SU-DHL-6 (cell line): ENCODE data around the gene SBNO2.

Source experiments
- H2AFZ ChIP-seq: fragments of 200-600 bp; sonication (generic); 2 replicates; pipeline ENCODE4 v1.6.1; 2014; ENCODE audit warnings: low read depth, mild to moderate bottlenecking, moderate library complexity, mixed read lengths, antibody characterized with exemption, low read length; ENCODE audit not compliant: severe bottlenecking
- H3F3A ChIP-seq: fragments of 200-600 bp; shearing (Covaris generic); 2 replicates; pipeline ENCODE4 v1.6.0; 2016; ENCODE audit warnings: antibody characterized with exemption, mild to moderate bottlenecking; ENCODE audit not compliant: insufficient read depth
- H3K27ac ChIP-seq: fragments of 200-600 bp; sonication (generic); 2 replicates; pipeline ENCODE4 v1.5.1; 2016; ENCODE audit warnings: low read depth, mild to moderate bottlenecking, low read length, moderate library complexity, mixed read lengths
- H3K27me3 ChIP-seq: fragments of 200-600 bp; sonication (generic), shearing (Covaris generic); 2 replicates; pipeline ENCODE4 v1.6.0; 2014; ENCODE audit warnings: mild to moderate bottlenecking, low read length
- H3K36me3 ChIP-seq: fragments of 200-600 bp; sonication (generic); 2 replicates; pipeline ENCODE4 v1.6.1; 2014; ENCODE audit warnings: mild to moderate bottlenecking, low read length, mixed read lengths
- H3K4me2 ChIP-seq: fragments of 300-600, 200-600 bp; shearing (Covaris generic), sonication (generic); 2 replicates; pipeline ENCODE4 v1.6.0; 2014; ENCODE audit warnings: low read length, low read depth, mild to moderate bottlenecking; ENCODE audit not compliant: poor library complexity, severe bottlenecking
- H3K4me3 ChIP-seq: fragments of 200-600 bp; sonication (generic); 2 replicates; pipeline ENCODE4 v1.5.1; 2014; ENCODE audit warnings: antibody characterized with exemption, low read length, mild to moderate bottlenecking, mixed read lengths; ENCODE audit not compliant: insufficient read depth, poor library complexity, severe bottlenecking
- H3K79me2 ChIP-seq: fragments of 200-600 bp; sonication (generic); 2 replicates; pipeline ENCODE4 v1.6.1; 2014; ENCODE audit warnings: mild to moderate bottlenecking, low read length, moderate library complexity; ENCODE audit not compliant: insufficient read depth
- H3K9ac ChIP-seq: fragments of 200-600 bp; sonication (generic); 2 replicates; pipeline ENCODE4 v1.7.0; 2014; ENCODE audit warnings: mild to moderate bottlenecking, low read length
- H3K9me2 ChIP-seq: fragments of 200-600 bp; sonication (generic); replicated peaks from 2 replicates; pipeline ENCODE4 v1.6.1; 2014; ENCODE audit warnings: low read length; ENCODE audit not compliant: insufficient read depth
- H3K9me3 ChIP-seq: fragments of 200-600 bp; sonication (generic); 2 replicates; pipeline ENCODE4 v1.6.1; 2014; ENCODE audit warnings: low read length, mixed read lengths; ENCODE audit not compliant: insufficient read depth
- H4K20me1 ChIP-seq: fragments of 200-600 bp; sonication (generic); 2 replicates; pipeline ENCODE4 v1.6.1; 2014; ENCODE audit warnings: low read depth, mild to moderate bottlenecking, antibody characterized with exemption, low read length, moderate library complexity, mixed read lengths
- EZH2phosphoT487 ChIP-seq: fragments of 200-600 bp; sonication (generic), shearing (Covaris generic); conservative IDR thresholded peaks from 2 replicates; pipeline ENCODE4 v1.6.1; 2018; ENCODE audit warnings: mild to moderate bottlenecking, antibody characterized with exemption, low read length, moderate library complexity, mixed read lengths
- TF ChIP-seq, protein P1 (sequence below): fragments of 200-600 bp; sonication (generic); IDR thresholded peaks from one replicate; pipeline ENCODE4 v1.5.1; 2017; ENCODE audit warnings: antibody characterized with exemption, mild to moderate bottlenecking, low read length, moderate library complexity; ENCODE audit not compliant: insufficient read depth, poor library complexity, severe bottlenecking

The SBNO2 gene

DNA sequence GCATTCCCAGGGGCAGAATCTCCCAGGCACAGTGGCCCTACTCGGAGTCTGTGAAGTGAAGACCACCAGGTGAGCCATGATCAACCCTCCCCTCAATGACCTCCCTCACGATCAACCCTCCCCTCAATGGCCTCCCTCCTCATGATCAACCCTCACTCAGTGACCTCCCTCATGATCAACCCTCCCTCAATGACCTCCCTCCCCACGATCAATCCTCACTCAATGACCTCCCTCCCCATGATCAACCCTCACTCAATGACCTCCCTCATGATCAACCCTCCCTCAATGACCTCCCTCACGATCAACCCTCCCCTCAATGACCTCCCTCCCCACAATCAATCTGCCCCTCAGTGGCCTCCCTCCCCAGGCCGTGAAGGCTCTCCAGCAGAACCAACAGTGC lies 32.1 kb downstream of the SBNO2 start:
- Histone ChIP-seq H3K4me3 (no peak overlapping the region), H2AFZ (no peak overlapping the region), H3K27ac (no peak overlapping the region), H3K4me2 (no peak overlapping the region), H3K9me2 (no peaks in the 10 kb centered on the region), H3K27me3 (no peaks in the 10 kb centered on the region), H4K20me1 (no peaks in the 10 kb centered on the region), H3K9me3 (no peaks in the 10 kb centered on the region), H3K36me3 (no peaks in the 10 kb centered on the region), H3F3A (no peaks in the 10 kb centered on the region), H3K79me2 (no peaks in the 10 kb centered on the region), H3K9ac (no peak overlapping the region)
- TF ChIP-seq, protein P1, sequence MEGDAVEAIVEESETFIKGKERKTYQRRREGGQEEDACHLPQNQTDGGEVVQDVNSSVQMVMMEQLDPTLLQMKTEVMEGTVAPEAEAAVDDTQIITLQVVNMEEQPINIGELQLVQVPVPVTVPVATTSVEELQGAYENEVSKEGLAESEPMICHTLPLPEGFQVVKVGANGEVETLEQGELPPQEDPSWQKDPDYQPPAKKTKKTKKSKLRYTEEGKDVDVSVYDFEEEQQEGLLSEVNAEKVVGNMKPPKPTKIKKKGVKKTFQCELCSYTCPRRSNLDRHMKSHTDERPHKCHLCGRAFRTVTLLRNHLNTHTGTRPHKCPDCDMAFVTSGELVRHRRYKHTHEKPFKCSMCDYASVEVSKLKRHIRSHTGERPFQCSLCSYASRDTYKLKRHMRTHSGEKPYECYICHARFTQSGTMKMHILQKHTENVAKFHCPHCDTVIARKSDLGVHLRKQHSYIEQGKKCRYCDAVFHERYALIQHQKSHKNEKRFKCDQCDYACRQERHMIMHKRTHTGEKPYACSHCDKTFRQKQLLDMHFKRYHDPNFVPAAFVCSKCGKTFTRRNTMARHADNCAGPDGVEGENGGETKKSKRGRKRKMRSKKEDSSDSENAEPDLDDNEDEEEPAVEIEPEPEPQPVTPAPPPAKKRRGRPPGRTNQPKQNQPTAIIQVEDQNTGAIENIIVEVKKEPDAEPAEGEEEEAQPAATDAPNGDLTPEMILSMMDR = no peak
- no peak for TF ChIP-seq EZH2phosphoT487

DNA sequence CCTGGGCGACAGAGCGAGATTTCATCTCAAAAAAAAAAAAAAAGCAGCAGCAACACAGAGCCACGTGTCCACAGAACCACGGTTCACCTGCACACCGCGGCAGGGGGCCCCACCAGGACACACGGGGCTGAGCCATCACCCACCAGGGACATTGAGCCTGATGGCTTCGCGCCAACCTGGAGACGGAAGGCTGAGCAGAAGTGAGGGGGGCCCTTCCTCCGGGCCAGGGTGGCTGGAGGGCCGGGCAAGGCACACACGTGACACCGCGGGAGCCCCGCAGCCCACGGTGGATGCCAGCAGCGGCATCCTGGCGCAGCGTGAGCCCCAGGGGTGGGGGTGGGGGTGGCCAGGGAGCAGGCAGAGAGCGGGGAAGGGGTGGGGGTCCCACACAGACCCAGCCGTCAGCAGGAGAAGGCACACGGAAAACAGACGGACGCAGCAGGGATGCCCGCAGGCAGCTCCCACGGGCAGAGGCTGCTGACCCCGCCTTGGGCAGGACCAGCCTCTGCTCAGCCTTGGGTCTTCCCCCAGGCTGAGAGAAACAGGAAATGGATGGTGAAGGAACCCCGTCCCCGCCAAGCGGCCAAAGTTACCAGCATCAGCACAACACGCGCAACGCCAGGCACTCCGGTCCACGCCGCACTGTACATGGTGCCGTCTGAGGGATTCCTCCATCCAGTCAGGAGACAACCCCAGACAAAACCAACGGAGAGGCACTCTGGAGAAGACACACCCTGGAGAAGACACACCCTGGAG lies 33.6 kb downstream of the SBNO2 start:
- Histone ChIP-seq H3K4me2 (no peak overlapping the region), H3K9ac (no peak overlapping the region), H3K36me3 (no peaks in the 10 kb centered on the region), H3F3A (no peaks in the 10 kb centered on the region), H3K27me3 (no peaks in the 10 kb centered on the region), H4K20me1 (no peaks in the 10 kb centered on the region), H3K79me2 (no peaks in the 10 kb centered on the region), H3K27ac (no peak overlapping the region), H3K9me3 (no peaks in the 10 kb centered on the region), H2AFZ (no peak overlapping the region), H3K4me3 (no peak overlapping the region), H3K9me2 (no peaks in the 10 kb centered on the region)
- TF ChIP-seq, protein P1 = no peak
- no peak for TF ChIP-seq EZH2phosphoT487

DNA sequence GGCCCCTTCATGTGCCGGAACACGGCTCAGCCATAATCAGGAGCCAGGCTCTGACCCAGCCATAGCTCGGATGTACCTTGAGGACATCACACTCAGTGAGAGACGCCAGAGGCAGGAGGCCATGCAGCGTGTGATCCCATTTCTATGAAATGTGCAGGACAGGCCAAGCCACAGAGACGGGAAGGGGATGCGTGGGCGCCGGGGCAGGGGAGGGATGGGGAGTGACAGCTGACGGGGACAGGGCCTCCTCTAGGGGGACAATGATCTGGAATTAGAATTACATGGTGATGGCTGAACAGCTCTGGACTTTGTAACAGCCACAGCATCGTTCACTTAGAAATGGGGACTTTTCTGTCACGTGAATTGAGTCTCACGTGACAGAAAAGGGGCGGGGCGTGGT lies 34.9 kb downstream of the SBNO2 start:
- Histone ChIP-seq H3K79me2 (no peaks in the 10 kb centered on the region), H3K9ac (no peak overlapping the region), H3K27ac (no peak overlapping the region), H3F3A (no peaks in the 10 kb centered on the region), H3K9me2 (no peaks in the 10 kb centered on the region), H2AFZ (no peak overlapping the region), H3K4me2 (no peak overlapping the region), H3K36me3 (no peaks in the 10 kb centered on the region), H3K27me3 (no peaks in the 10 kb centered on the region), H3K4me3 (no peak overlapping the region), H3K9me3 (no peaks in the 10 kb centered on the region), H4K20me1 (no peaks in the 10 kb centered on the region)
- no peak for TF ChIP-seq EZH2phosphoT487
- TF ChIP-seq, protein P1 = no peak
